Cardiac muscle cell (in vitro differentiated cells and primary cell): ENCODE measurements around the gene GRIN2B. TPM values are rescaled to one million over a fixed set of nuclear protein-coding genes. Genes with fewer than 3 reads are reported as not detected.

Source experiments
- DNase-seq, 2 donors: peaks; one replicate each; pipeline versions ENCODE4 v3.0.0 to v3.0.0-alpha.2; 2010 to 2017; ENCODE audit warnings: low read depth in 1 of 2, low spot score in 1 of 2
- H3K27ac ChIP-seq: fragments of 200-600 bp; sonication (generic); 2 replicates; pipeline ENCODE4 v1.5.1; 2016
- H3K27me3 ChIP-seq: fragments of 200-600 bp; sonication (generic); 2 replicates; pipeline ENCODE4 v1.6.0; 2016; ENCODE audit warnings: control low read depth
- H3K36me3 ChIP-seq: fragments of 200-600 bp; sonication (generic); 2 replicates; pipeline ENCODE4 v1.5.1; 2016; ENCODE audit warnings: control low read depth
- H3K4me1 ChIP-seq: fragments of 200-600 bp; sonication (generic); 2 replicates; pipeline ENCODE4 v1.8.1; 2017; ENCODE audit warnings: low read depth, mild to moderate bottlenecking, mixed run types
- H3K4me3 ChIP-seq: fragments of 200-600 bp; sonication (generic); 2 replicates; pipeline ENCODE4 v1.5.1; 2016; ENCODE audit warnings: mild to moderate bottlenecking
- H3K9me3 ChIP-seq: fragments of 200-600 bp; sonication (generic); 2 replicates; pipeline ENCODE4 v1.5.1; 2017; ENCODE audit warnings: low read depth, mild to moderate bottlenecking, control low read depth
- CTCF ChIP-seq: IDR thresholded peaks from 2 replicates; pipeline ENCODE4 v1.5.1; 2012; ENCODE audit warnings: low read depth, mild to moderate bottlenecking, low read length
- polyA plus RNA-seq: library from polyadenylated mRNA; unstranded; fragments of >200 nt; fragmentation: Nextera tagmentation; extraction: Ambion mirVana; gene quantifications from 2 replicates; pipeline ENCODE4 v1.2.1, GENCODE V29; 2016
- total RNA-seq: library from RNA; depleted of rRNA; stranded (reverse); fragments of >200 nt; gene quantifications from 2 replicates; pipeline ENCODE4 v1.2.3, GENCODE V29; 2016

The GRIN2B gene
- total RNA-seq = 0.04 and 0.06 TPM in 2 replicates
- polyA plus RNA-seq = not detected in 2 replicates

- Histone ChIP-seq H3K36me3 (no peaks in the 10 kb centered on the region), H3K27ac (no peak within 1 kb of the TSS), H3K4me1 (peaks cover 8% of the 10 kb centered on the region), H3K27me3 (peaks cover 86% of the 10 kb centered on the region), H3K9me3 (no peaks in the 10 kb centered on the region), H3K4me3 (peak within 1 kb of the TSS; percentile 31)
- no peak for TF ChIP-seq CTCF
- DNase-seq = peak in 1 of 2 donors; percentile 22
Observed at GRCh38 chr12:13981296-13981962, at the start of gene GRIN2B. Gene GRIN2B (minus strand): TSS chr12:13981602. CDS start chr12:13866208, 115,394 bp downstream.

GRCh38 chr12:14026537-14026936 is 45.1 kb upstream of the GRIN2B start:
- no peak overlapping the region for H3K27ac ChIP-seq
- no peaks in the 10 kb centered on the region for H3K36me3 ChIP-seq
- no peaks in the 10 kb centered on the region for H3K27me3 ChIP-seq
- H3K9me3 ChIP-seq = no peaks in the 10 kb centered on the region
- H3K4me3 ChIP-seq = no peak overlapping the region
- DNase-seq = no peak
- TF ChIP-seq CTCF = no peak
- no peaks in the 10 kb centered on the region for H3K4me1 ChIP-seq

GRCh38 chr12:14024591-14024990 is 43.2 kb upstream of the GRIN2B start:
- no peak for TF ChIP-seq CTCF
- no peaks in the 10 kb centered on the region for H3K9me3 ChIP-seq
- H3K4me1 ChIP-seq = no peaks in the 10 kb centered on the region
- no peaks in the 10 kb centered on the region for H3K36me3 ChIP-seq
- H3K27ac ChIP-seq = no peak overlapping the region
- H3K4me3 ChIP-seq = no peak overlapping the region
- H3K27me3 ChIP-seq = no peaks in the 10 kb centered on the region
- DNase-seq = no peak

- H3K36me3 ChIP-seq = no peaks in the 10 kb centered on the region
- H3K27me3 ChIP-seq = no peaks in the 10 kb centered on the region
- no peaks in the 10 kb centered on the region for H3K9me3 ChIP-seq
- no peak overlapping the region for H3K4me3 ChIP-seq
- H3K4me1 ChIP-seq = no peaks in the 10 kb centered on the region
- no peak for DNase-seq
- TF ChIP-seq CTCF = no peak
- H3K27ac ChIP-seq = no peak overlapping the region
Observed at GRCh38 chr12:14018080-14018479, 36.7 kb upstream of the GRIN2B start.

GRCh38 chr12:14010989-14011388 is 29.6 kb upstream of the GRIN2B start:
- H3K36me3 ChIP-seq = no peaks in the 10 kb centered on the region
- no peak overlapping the region for H3K4me3 ChIP-seq
- H3K9me3 ChIP-seq = no peaks in the 10 kb centered on the region
- no peak overlapping the region for H3K27ac ChIP-seq
- no peak for TF ChIP-seq CTCF
- peaks cover 10% of the 10 kb centered on the region for H3K4me1 ChIP-seq
- no peaks in the 10 kb centered on the region for H3K27me3 ChIP-seq
- DNase-seq = no peak
